Dendritic cell treated with granulocyte-macrophage colony-stimulating factor and Interleukin-4, amounts not matched to agents 40 ng/mL and 50 ng/mL, for 4 days (primary cell): ENCODE measurements around the gene TTC5.
"Not testable (repeated sequence)": the region's sequence is repeated elsewhere in the genome, so short reads cannot be mapped to it uniquely, and the experiment has no call there.

Experiments
- H3K27ac Mint-ChIP-seq: one replicate; pipeline ENCODE4 v1.8.0; 2022; ENCODE audit warnings: mild to moderate bottlenecking, mixed read lengths
- H3K27me3 Mint-ChIP-seq: one replicate; pipeline ENCODE4 v1.8.0; 2022; ENCODE audit warnings: mild to moderate bottlenecking, mixed read lengths
- H3K36me3 Mint-ChIP-seq: one replicate; pipeline ENCODE4 v1.8.0; 2022; ENCODE audit warnings: low read depth, mixed read lengths
- H3K4me1 Mint-ChIP-seq: one replicate; pipeline ENCODE4 v1.8.0; 2022; ENCODE audit warnings: low read depth, mixed read lengths
- H3K4me3 Mint-ChIP-seq: one replicate; pipeline ENCODE4 v1.8.0; 2022; ENCODE audit warnings: mild to moderate bottlenecking, moderate library complexity, mixed read lengths
- H3K9me3 Mint-ChIP-seq: one replicate; pipeline ENCODE4 v1.8.0; 2022; ENCODE audit warnings: mixed read lengths
- intact Hi-C: fragments of 100-400 bp; cut with micrococcal nuclease; formaldehyde crosslinking; loops from one replicate; pipeline ENCODE4 v1.15.0; 2022

The TTC5 gene

GRCh38 chr14:20277409-20277808 lies 28.3 kb downstream of the TTC5 start:
- intact Hi-C loops = no loop called here
- H3K4me3 Mint-ChIP-seq = no peak overlapping the region
- no peak overlapping the region for H3K27ac Mint-ChIP-seq
- no peaks in the 10 kb centered on the region for H3K27me3 Mint-ChIP-seq
- peaks cover 47% of the 10 kb centered on the region for H3K36me3 Mint-ChIP-seq
- H3K4me1 Mint-ChIP-seq = no peaks in the 10 kb centered on the region
- H3K9me3 Mint-ChIP-seq = peaks cover 54% of the 10 kb centered on the region

- H3K4me1 Mint-ChIP-seq = no peaks in the 10 kb centered on the region
- no peaks in the 10 kb centered on the region for H3K27me3 Mint-ChIP-seq
- H3K9me3 Mint-ChIP-seq = peaks cover 50% of the 10 kb centered on the region
- intact Hi-C loops = no loop called here
- H3K36me3 Mint-ChIP-seq = peaks cover 13% of the 10 kb centered on the region
- no peak overlapping the region for H3K4me3 Mint-ChIP-seq
- H3K27ac Mint-ChIP-seq = no peak overlapping the region
Measured at GRCh38 chr14:20274062-20274461, 31.7 kb downstream of the TTC5 start.

- H3K9me3 Mint-ChIP-seq, H3K4me3 Mint-ChIP-seq, intact Hi-C loops, H3K27me3 Mint-ChIP-seq, H3K27ac Mint-ChIP-seq, H3K4me1 Mint-ChIP-seq, H3K36me3 Mint-ChIP-seq: not testable (repeated sequence)
Measured at GRCh38 chr14:20264361-20264760, 41.4 kb downstream of the TTC5 start.

- Mint-ChIP-seq H3K27me3 (no peaks in the 10 kb centered on the region), H3K4me1 (no peaks in the 10 kb centered on the region), H3K9me3 (no peaks in the 10 kb centered on the region), H3K36me3 (no peaks in the 10 kb centered on the region), H3K4me3 (no peak overlapping the region), H3K27ac (no peak overlapping the region)
- intact Hi-C loops = no loop called here
Measured at GRCh38 chr14:20262642-20263128, 43.1 kb downstream of the TTC5 start.

GRCh38 chr14:20247646-20248246 lies 58.0 kb downstream of the TTC5 start:
- H3K9me3 Mint-ChIP-seq = no peaks in the 10 kb centered on the region
- H3K27me3 Mint-ChIP-seq = no peaks in the 10 kb centered on the region
- intact Hi-C loops = no loop called here
- H3K4me3 Mint-ChIP-seq = no peak overlapping the region
- H3K36me3 Mint-ChIP-seq = no peaks in the 10 kb centered on the region
- H3K27ac Mint-ChIP-seq = no peak overlapping the region
- H3K4me1 Mint-ChIP-seq = no peaks in the 10 kb centered on the region
